NB4 (cell line): Measurements from ENCODE around the gene GNAI2.

Experiments used
- DNase-seq: peaks from one replicate; pipeline ENCODE4 v3.0.0; 2010; ENCODE audit warnings: low read depth
- H3K4me3 ChIP-seq: one replicate; pipeline ENCODE4 v1.5.1; 2011; ENCODE audit warnings: mild to moderate bottlenecking, low read depth, low read length, moderate library complexity
- MYC ChIP-seq: IDR thresholded peaks from 2 replicates; pipeline ENCODE4 v1.6.1; 2011; ENCODE audit warnings: low read depth, low read length
- POLR2A ChIP-seq: IDR thresholded peaks from 2 replicates; pipeline ENCODE4 v1.6.1; 2011; ENCODE audit warnings: mild to moderate bottlenecking; ENCODE audit not compliant: insufficient read length; ENCODE audit errors: extremely low read depth
- TF ChIP-seq, protein P1 (sequence below): IDR thresholded peaks from one replicate; pipeline ENCODE4 v1.5.1; 2012; ENCODE audit warnings: low read depth, low read length
- TF ChIP-seq, protein P2 (sequence below): IDR thresholded peaks from 2 replicates; pipeline ENCODE4 v1.6.1; 2011; ENCODE audit warnings: low read depth, low read length

GNAI2 gene

GRCh38 chr3:50267280-50267913, 31.4 kb downstream of the GNAI2 start:
- no peak overlapping the region for H3K4me3 ChIP-seq
- no peak for DNase-seq
- TF ChIP-seq, protein P1, sequence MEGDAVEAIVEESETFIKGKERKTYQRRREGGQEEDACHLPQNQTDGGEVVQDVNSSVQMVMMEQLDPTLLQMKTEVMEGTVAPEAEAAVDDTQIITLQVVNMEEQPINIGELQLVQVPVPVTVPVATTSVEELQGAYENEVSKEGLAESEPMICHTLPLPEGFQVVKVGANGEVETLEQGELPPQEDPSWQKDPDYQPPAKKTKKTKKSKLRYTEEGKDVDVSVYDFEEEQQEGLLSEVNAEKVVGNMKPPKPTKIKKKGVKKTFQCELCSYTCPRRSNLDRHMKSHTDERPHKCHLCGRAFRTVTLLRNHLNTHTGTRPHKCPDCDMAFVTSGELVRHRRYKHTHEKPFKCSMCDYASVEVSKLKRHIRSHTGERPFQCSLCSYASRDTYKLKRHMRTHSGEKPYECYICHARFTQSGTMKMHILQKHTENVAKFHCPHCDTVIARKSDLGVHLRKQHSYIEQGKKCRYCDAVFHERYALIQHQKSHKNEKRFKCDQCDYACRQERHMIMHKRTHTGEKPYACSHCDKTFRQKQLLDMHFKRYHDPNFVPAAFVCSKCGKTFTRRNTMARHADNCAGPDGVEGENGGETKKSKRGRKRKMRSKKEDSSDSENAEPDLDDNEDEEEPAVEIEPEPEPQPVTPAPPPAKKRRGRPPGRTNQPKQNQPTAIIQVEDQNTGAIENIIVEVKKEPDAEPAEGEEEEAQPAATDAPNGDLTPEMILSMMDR, result no peak
- no peak for TF ChIP-seq MYC
- no peak for TF ChIP-seq POLR2A
- TF ChIP-seq, protein P2, sequence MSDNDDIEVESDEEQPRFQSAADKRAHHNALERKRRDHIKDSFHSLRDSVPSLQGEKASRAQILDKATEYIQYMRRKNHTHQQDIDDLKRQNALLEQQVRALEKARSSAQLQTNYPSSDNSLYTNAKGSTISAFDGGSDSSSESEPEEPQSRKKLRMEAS, result no peak

- H3K4me3 ChIP-seq, result no peak overlapping the region
- TF ChIP-seq, protein P1, result no peak
- TF ChIP-seq POLR2A (no peak), MYC (no peak)
- TF ChIP-seq, protein P2, result no peak
- no peak for DNase-seq
Measured at GRCh38 chr3:50268276-50268675, 32.3 kb downstream of the GNAI2 start.

GRCh38 chr3:50268703-50269451, 32.9 kb downstream of the GNAI2 start, which contains the start of gene SEMA3B:
Gene SEMA3B, plus strand, starts transcription at chr3:50269147. Its CDS starts 94 bp downstream, at chr3:50269241.
- DNase-seq, result no peak
- no peak within 1 kb of the TSS for H3K4me3 ChIP-seq
- TF ChIP-seq, protein P2, result no peak
- TF ChIP-seq, protein P1, result no peak
- no peak for TF ChIP-seq POLR2A
- TF ChIP-seq MYC, result no peak

DNA sequence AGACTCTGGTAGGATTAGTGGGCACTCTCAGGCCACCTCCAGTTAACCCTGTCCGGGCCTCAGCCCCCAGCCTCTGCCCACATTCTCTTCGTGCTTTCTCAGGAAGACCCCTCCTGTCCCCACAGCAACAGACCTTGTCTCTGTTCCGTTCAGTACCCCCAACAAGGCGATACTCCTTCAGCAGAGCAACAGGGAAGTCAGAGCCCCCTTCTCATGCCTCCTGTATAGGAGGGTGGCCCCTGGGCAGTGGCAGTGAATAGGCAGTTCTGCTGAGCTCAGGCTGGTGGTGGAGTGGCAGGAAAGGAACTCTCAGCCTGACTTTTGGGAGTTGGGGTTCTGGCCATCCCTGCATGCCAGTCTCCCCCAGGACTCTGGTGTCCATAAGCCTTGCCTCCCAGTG, 33.5 kb downstream of the GNAI2 start:
- TF ChIP-seq, protein P2, result no peak
- TF ChIP-seq, protein P1, result no peak
- TF ChIP-seq POLR2A (no peak), MYC (no peak)
- H3K4me3 ChIP-seq, result no peak overlapping the region
- DNase-seq, result no peak

- TF ChIP-seq, protein P2, result 0 out of 2 replicates have a peak, but pooled peaks have one; percentile 7
- TF ChIP-seq MYC, result no peak
- peak; percentile 32 for DNase-seq
- no peak overlapping the region for H3K4me3 ChIP-seq
Measured at GRCh38 chr3:50269977-50270413, 34.0 kb downstream of the GNAI2 start.

- TF ChIP-seq, protein P2, result no peak
- no peak for TF ChIP-seq POLR2A
- no peak for TF ChIP-seq MYC
- TF ChIP-seq, protein P1, result no peak
- DNase-seq, result no peak
- H3K4me3 ChIP-seq, result no peak overlapping the region
Measured at GRCh38 chr3:50270422-50271224, 34.6 kb downstream of the GNAI2 start.
